ENCODE measurements around the gene CCDC107. TPM values are rescaled to one million over a fixed set of nuclear protein-coding genes. Genes with fewer than 3 reads are reported as not detected.

The CCDC107 gene
- total RNA-seq, 3 donors from 2014 or later (not counting 1 experiment from before 2014, with no cell fraction given), result 30.9 to 37.9 (median 36.8) TPM

DNA sequence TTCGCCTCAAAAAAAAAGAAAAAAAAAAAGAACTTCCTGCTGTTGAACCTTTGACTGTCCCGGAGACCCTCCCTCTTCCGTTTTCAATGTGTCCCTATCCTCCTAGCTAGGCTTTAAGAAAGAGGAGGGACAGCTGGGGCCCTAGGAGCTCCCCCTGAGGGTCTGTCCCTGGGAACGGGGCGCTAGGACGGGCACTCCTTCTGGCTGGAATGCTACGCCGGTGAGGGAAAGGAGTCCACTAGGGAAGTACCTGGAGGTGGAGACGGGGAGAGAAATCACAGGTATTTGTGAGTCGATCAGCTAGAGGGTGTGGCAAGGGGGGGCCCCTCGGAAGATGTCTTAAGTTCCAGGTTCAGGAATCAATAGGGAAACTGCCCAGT, 11.9 kb upstream of the CCDC107 start:
- peak overlapping the region; percentile 55 for H3K4me3 ChIP-seq (ENCODE audit: low read length)
- H3K27me3 ChIP-seq (ENCODE audit: control insufficient read depth, insufficient read depth, low read length), result no peaks in the 10 kb centered on the region
- peak overlapping the region; percentile 82 for H3K27ac ChIP-seq (ENCODE audit: low read length)
- no peak for ATAC-seq
- no peaks in the 10 kb centered on the region for H3K9me3 Mint-ChIP-seq
- no peak for DNase-seq
- no peaks in the 10 kb centered on the region for H3K36me3 Mint-ChIP-seq
- no peaks in the 10 kb centered on the region for H3K9me3 ChIP-seq (ENCODE audit: control insufficient read depth, insufficient read depth, low read length)
- H3K4me3 Mint-ChIP-seq, result peak overlapping the region; percentile 99
- intact Hi-C loops (cut with micrococcal nuclease), result loop anchor here (1.0 to 2.0 kb wide), 3 partner anchors 42 to 169 kb away; partner anchors contain the start of genes CREB3, HINT2 and TLN1
- H3K27ac Mint-ChIP-seq, result peak overlapping the region; percentile 98
- peaks cover 48 to 64% of the 10 kb centered on the region in 2 donors for H3K4me1 Mint-ChIP-seq
- H3K36me3 ChIP-seq (ENCODE audit: control insufficient read depth, insufficient read depth, low read length), result no peaks in the 10 kb centered on the region
- under 1% methylated on average over 11 of the region's 11 CpGs for WGBS (ENCODE audit: insufficient coverage)
- peaks cover 74% of the 10 kb centered on the region for H3K4me1 ChIP-seq (ENCODE audit: control insufficient read depth, insufficient read depth, low read length)
- no peaks in the 10 kb centered on the region for H3K27me3 Mint-ChIP-seq (ENCODE audit: low read depth in 2 of 2)
- no peak for TF ChIP-seq CTCF (IDR thresholded peaks at IDR 0.05)

DNA sequence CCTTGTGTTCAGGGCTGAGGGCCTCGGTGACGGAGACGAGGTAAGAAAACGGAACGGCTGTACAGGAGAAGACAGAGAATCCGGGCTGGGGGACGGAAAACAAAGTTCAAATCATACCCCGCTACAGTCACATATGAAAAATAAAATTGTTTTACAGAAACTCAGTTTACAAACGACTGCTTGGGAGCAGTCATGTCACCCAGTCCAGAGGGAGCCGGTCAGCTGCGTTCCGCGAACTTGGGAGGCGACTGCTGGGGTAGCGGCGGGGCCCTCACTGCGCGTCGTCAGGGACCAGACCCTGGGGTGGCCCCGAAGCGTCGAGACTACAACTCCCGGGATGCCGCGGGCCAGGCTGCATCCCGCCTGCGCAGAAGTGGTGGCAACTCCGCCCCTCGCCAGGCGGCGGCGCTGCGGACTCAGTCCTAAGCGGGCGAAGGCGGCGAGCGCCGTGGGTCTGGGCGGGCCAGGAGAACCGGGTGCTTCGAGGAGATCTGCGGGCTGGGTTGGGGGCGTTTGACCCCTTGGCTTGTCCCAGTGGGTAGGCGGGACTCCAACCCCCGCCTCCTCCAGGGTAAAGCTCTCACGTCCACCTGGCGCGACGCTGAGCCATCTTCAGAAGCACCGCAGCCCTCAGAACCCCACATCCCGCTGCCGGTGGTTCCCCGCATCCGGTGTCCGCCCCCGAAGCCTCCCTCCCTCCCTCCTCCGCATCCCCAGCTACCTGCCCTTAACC, 11.4 kb upstream of the CCDC107 start:
- no peaks in the 10 kb centered on the region for H3K27me3 ChIP-seq (ENCODE audit: control insufficient read depth, insufficient read depth, low read length)
- H3K9me3 ChIP-seq (ENCODE audit: control insufficient read depth, insufficient read depth, low read length), result no peaks in the 10 kb centered on the region
- peak overlapping the region; percentile 99 for H3K4me3 Mint-ChIP-seq
- peak overlapping the region; percentile 55 for H3K4me3 ChIP-seq (ENCODE audit: low read length)
- intact Hi-C loops (cut with micrococcal nuclease), result loop anchor here (1.0 to 2.0 kb wide), 4 partner anchors 11 to 169 kb away; partner anchors contain the start of genes CREB3, HINT2 and TLN1
- H3K27ac ChIP-seq (ENCODE audit: low read length), result peak overlapping the region; percentile 82
- peak; percentile 94 for TF ChIP-seq CTCF (IDR thresholded peaks at IDR 0.05)
- WGBS (ENCODE audit: insufficient coverage), result under 1% methylated on average over 58 of the region's 58 CpGs
- DNase-seq (peak; percentile 94 to 95), ATAC-seq (peak; percentile 97 to 99 (median 97))
- peak overlapping the region; percentile 98 for H3K27ac Mint-ChIP-seq
- H3K4me1 Mint-ChIP-seq, result peaks cover 42 to 58% of the 10 kb centered on the region in 2 donors
- H3K9me3 Mint-ChIP-seq, result no peaks in the 10 kb centered on the region
- H3K4me1 ChIP-seq (ENCODE audit: control insufficient read depth, insufficient read depth, low read length), result peaks cover 79% of the 10 kb centered on the region
- no peaks in the 10 kb centered on the region for H3K27me3 Mint-ChIP-seq (ENCODE audit: low read depth in 2 of 2)
- no peaks in the 10 kb centered on the region for H3K36me3 ChIP-seq (ENCODE audit: control insufficient read depth, insufficient read depth, low read length)
- no peaks in the 10 kb centered on the region for H3K36me3 Mint-ChIP-seq

DNA sequence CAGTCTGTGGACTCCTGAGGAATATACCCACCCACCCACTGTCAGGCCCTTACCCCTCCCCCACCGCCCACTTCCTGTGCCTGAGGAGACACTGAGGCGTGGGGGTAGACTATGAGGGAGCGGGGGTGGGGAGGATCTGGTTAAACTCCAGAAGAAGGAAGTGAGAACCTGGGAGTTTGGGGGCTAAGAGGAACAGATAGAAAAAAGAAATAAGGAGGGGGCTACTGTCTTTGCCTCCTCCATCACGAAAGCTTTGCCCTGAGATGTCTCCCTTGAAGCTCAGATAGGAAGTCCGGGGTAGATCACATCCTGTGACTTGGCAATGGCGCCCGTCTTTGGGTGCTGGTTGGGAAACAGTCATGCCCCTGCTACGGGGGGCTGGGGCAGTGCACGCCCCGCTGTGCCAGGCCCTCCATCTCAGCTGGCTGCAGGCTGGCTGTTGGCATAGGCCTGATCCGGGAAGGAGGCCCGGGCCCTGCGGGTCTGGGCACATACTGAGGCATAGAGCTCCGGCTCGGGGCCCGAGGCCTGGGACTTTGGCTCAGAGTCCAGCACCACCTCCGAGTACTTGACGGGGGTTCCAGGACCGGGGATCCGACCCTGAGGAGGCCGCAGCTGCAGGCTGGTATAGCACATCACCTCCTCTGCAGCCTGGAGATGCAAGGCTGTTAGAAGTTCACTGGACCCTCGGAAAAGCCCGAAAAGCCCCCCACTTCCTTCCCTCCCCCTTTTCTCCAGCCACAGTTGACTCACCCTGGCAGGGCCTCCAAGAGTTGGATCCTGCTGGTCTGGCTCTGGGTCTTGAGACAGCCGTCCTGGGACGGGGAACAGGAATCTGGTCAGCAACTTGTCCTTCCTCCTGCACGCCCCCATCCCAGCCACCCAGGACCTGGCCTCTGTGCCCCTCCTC, 8.4 kb upstream of the CCDC107 start:
- Mint-ChIP-seq H3K4me3 (peak overlapping the region; percentile 25), H3K4me1 (peaks cover 34 to 40% of the 10 kb centered on the region in 2 donors), H3K27me3 (ENCODE audit: low read depth in 2 of 2) (no peaks in the 10 kb centered on the region), H3K27ac (peak overlapping the region; percentile 98), H3K9me3 (no peaks in the 10 kb centered on the region), H3K36me3 (no peaks in the 10 kb centered on the region)
- ATAC-seq (no peak), DNase-seq (peak in 1 of 2 donors; percentile 70)
- Histone ChIP-seq H3K9me3 (ENCODE audit: control insufficient read depth, insufficient read depth, low read length) (no peaks in the 10 kb centered on the region), H3K4me1 (ENCODE audit: control insufficient read depth, insufficient read depth, low read length) (peaks cover 66% of the 10 kb centered on the region), H3K27ac (ENCODE audit: low read length) (peak overlapping the region; percentile 42), H3K36me3 (ENCODE audit: control insufficient read depth, insufficient read depth, low read length) (no peaks in the 10 kb centered on the region), H3K4me3 (ENCODE audit: low read length) (peak overlapping the region; percentile 31), H3K27me3 (ENCODE audit: control insufficient read depth, insufficient read depth, low read length) (no peaks in the 10 kb centered on the region)
- no peak for TF ChIP-seq CTCF (IDR thresholded peaks at IDR 0.05)
- WGBS (ENCODE audit: insufficient coverage), result 62% methylated on average over 24 of the region's 26 CpGs
- intact Hi-C loops (cut with micrococcal nuclease), result no loop called here
